Epithelial cell of esophagus (primary cell): Measurements from ENCODE around the gene MIS12.

Source experiments
- DNase-seq: peaks from one replicate; pipeline ENCODE4 v3.0.0; 2010; ENCODE audit warnings: low read depth
- H3K4me3 ChIP-seq: 2 replicates; pipeline ENCODE4 v1.5.1; 2011; ENCODE audit warnings: mild to moderate bottlenecking, low read length, control low read depth
- CTCF ChIP-seq: IDR thresholded peaks from 2 replicates; pipeline ENCODE4 v1.5.1; 2011; ENCODE audit warnings: low read depth, mild to moderate bottlenecking, low read length, control low read depth, inconsistent platforms; ENCODE audit not compliant: insufficient read depth; ENCODE audit errors: missing control alignments

The MIS12 gene

GRCh38 chr17:5446786-5447185 lies 39.6 kb upstream of the MIS12 start:
- no peak overlapping the region for H3K4me3 ChIP-seq
- no peak for TF ChIP-seq CTCF
- no peak for DNase-seq

GRCh38 chr17:5464717-5465507 lies 21.5 kb upstream of the MIS12 start:
- no peak for TF ChIP-seq CTCF
- DNase-seq = no peak
- no peak overlapping the region for H3K4me3 ChIP-seq

GRCh38 chr17:5466295-5466694 lies 20.1 kb upstream of the MIS12 start:
- no peak for DNase-seq
- TF ChIP-seq CTCF = no peak
- H3K4me3 ChIP-seq = no peak overlapping the region

GRCh38 chr17:5467416-5467815 lies 18.9 kb upstream of the MIS12 start:
- peak overlapping the region; percentile 79 for H3K4me3 ChIP-seq
- no peak for TF ChIP-seq CTCF
- no peak for DNase-seq

- TF ChIP-seq CTCF = no peak
- peak; percentile 15 for DNase-seq
- H3K4me3 ChIP-seq = peak overlapping the region; percentile 79
Observed at GRCh38 chr17:5468075-5468473, 18.3 kb upstream of the MIS12 start.

- H3K4me3 ChIP-seq = no peak overlapping the region
- TF ChIP-seq CTCF = no peak
- no peak for DNase-seq
Observed at GRCh38 chr17:5472511-5472910, 13.9 kb upstream of the MIS12 start.

- no peak for DNase-seq
- no peak for TF ChIP-seq CTCF
- no peak overlapping the region for H3K4me3 ChIP-seq
Observed at GRCh38 chr17:5473906-5474305, 12.5 kb upstream of the MIS12 start.
